Measurements from ENCODE around the gene IGSF21.

The IGSF21 gene

GRCh38 chr1:18190598-18190997 is 83.0 kb downstream of the IGSF21 start:
- no peak for DNase-seq
- intact Hi-C loops (cut with DNase I) = no loop called here

- DNase-seq = no peak
- intact Hi-C loops (cut with DNase I) = no loop called here
Observed at GRCh38 chr1:18191037-18191436, 83.4 kb downstream of the IGSF21 start.

- intact Hi-C loops (cut with DNase I) = no loop called here
- no peak for DNase-seq
Observed at GRCh38 chr1:18191481-18192155, 84.0 kb downstream of the IGSF21 start.

DNA sequence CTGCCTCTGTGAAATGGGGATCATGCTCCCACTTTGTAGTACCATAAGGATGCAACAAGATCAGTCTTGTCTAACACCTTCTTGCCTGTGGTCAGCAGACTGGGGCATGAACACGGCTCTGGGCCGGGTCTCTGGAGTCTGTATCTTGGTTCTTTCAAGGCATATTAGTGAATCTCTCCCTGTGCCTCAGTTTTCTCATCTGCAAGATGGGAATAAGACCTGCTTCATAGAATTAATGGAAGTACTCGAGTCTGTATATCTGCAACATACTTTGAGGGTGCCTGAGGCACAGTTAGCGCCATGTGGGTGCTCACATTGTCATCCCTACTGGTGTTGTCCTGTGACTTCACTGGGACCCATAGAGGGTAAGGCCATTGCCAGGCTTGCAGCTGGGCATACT is 84.6 kb downstream of the IGSF21 start:
- intact Hi-C loops (cut with DNase I) = no loop called here

GRCh38 chr1:18192974-18193373 is 85.4 kb downstream of the IGSF21 start:
- intact Hi-C loops (cut with DNase I) = no loop called here
- DNase-seq = peak in 4 of 42 donors; percentile 10 to 30 (median 27)

More for the DNA sequence above, 84.6 kb downstream of the IGSF21 start:
- no peak for DNase-seq

DNA sequence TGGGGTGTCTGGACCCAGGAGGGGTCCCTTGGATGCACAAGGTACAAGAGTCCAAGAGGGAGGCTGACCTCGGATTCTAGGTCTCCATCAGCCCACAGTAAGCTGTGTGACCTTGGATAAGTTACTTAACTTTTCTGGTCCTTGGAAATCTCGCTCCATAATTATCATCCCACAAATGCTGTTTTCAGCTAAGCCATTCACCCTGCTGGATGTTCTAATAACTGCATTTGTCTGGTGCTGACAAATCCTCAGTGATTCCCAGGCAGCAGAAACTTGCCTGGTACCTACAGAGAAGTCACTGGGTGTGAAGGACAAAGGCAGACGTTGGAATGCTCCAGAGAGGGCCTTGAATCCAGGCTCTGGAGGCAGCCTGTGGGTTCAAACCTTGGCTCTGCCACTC is 89.7 kb downstream of the IGSF21 start:
- no peak for DNase-seq
- intact Hi-C loops (cut with DNase I) = no loop called here

DNA sequence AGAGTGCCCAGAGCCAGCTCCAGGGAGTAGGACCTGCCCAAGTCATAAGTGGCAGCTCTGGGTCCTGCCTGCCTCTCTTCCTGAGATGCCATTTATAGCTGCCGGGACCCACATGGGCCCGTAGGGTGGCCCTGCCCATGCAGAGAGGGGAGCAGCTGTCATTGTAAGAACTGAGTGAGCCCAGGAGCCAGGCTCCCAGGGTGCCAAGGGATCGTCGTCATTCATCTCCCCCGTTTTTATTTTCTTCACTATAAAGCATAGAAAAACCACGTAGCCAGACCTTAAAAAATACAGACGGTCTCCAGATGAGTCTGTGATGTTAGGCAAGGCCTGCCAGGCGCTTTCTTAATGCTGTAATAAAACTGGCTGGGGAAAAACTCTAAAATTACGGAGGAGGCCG is 90.7 kb downstream of the IGSF21 start:
- no peak for DNase-seq
- intact Hi-C loops (cut with DNase I) = no loop called here

GRCh38 chr1:18199462-18199861 is 91.9 kb downstream of the IGSF21 start:
- DNase-seq = no peak

GRCh38 chr1:18200136-18200717 is 92.6 kb downstream of the IGSF21 start:
- no peak for DNase-seq

More at GRCh38 chr1:18199462-18199861, 91.9 kb downstream of the IGSF21 start:
- intact Hi-C loops (cut with DNase I) = no loop called here

GRCh38 chr1:18200918-18201317 is 93.3 kb downstream of the IGSF21 start:
- intact Hi-C loops (cut with DNase I) = no loop called here
- peak in 14 of 42 donors; percentile 9 to 46 (median 21) for DNase-seq

More at GRCh38 chr1:18200136-18200717, 92.6 kb downstream of the IGSF21 start:
- intact Hi-C loops (cut with DNase I) = no loop called here

DNA sequence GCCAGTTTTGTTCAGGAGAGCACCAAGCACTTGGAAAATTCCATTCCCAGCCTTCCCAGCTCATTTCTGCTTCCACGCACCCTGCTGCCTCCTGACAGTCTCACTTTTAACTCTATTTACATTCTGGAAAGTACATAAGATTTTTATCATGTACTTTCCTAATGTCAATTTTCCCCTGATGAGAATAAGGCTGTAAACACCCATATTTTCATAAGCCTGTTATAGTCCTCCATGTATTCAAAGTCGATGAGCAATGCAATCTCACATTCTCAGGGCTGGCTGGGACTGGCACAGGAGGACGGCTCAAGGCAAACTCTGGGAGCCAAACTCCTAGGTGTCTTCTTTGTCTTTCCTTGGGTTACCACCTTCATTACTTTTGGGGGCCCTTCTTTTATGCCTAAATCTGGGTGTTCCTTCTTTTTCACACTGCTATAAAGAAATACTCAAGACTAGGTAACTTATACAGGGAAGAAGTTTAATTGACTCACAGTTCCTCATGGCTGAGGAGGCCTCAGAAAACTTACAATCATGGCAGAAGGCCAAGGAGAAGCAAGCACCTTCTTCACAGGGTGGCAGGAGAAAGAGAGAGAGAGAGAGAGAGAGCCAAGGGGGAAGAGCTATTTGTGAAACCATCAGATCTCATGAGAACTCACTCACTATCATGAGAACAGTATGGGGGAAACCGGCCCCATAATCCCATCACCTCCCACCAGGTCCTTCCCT is 94.6 kb downstream of the IGSF21 start:
- DNase-seq = no peak
- intact Hi-C loops (cut with DNase I) = no loop called here

GRCh38 chr1:18203645-18204044 is 96.0 kb downstream of the IGSF21 start:
- intact Hi-C loops (cut with DNase I) = no loop called here
- no peak for DNase-seq

DNA sequence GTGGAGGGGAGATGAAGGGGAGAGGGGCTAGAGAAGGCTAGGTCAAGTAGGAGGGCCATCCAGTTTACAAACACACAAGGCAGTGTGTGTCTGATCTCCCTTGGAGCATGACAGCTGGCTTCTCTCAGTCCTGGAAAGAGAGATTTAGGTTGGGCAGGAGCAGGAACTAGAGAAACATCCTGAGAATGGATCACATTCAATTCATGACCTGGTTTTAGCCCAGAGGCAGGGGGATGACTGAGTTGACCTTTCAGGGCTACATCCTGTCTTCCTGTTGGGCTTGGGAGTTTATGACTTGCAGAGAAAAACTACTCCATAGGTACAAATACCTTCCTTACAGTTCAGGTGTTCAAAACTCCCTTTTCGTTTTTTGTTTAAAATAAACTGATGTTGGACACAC is 97.0 kb downstream of the IGSF21 start:
- intact Hi-C loops (cut with DNase I) = no loop called here

DNA sequence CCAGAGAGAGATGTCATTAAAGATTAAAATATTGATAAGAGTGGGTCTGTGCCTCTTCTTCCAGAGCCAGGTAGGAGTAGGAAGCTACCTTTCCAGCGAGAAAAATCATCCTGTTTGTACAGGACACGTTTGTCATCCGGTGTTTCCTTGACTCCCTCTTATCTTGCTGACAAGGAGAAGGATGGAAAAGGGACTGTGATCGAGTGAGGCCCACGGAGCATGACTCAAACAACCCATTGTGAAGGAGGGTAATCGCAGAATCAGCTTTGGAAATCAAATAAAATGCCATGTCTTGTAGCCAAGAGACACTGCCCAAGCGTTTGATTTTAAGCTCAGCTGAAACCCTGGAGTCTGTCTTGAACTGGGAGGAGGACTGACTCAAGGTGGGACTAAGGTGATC is 97.7 kb downstream of the IGSF21 start:
- intact Hi-C loops (cut with DNase I) = no loop called here
- DNase-seq = no peak

More for the DNA sequence above, 97.0 kb downstream of the IGSF21 start:
- no peak for DNase-seq

GRCh38 chr1:18211764-18212163 is 104.2 kb downstream of the IGSF21 start:
- intact Hi-C loops (cut with DNase I) = no loop called here
- peak in 25 of 42 donors; percentile 8 to 66 (median 32) for DNase-seq

DNA sequence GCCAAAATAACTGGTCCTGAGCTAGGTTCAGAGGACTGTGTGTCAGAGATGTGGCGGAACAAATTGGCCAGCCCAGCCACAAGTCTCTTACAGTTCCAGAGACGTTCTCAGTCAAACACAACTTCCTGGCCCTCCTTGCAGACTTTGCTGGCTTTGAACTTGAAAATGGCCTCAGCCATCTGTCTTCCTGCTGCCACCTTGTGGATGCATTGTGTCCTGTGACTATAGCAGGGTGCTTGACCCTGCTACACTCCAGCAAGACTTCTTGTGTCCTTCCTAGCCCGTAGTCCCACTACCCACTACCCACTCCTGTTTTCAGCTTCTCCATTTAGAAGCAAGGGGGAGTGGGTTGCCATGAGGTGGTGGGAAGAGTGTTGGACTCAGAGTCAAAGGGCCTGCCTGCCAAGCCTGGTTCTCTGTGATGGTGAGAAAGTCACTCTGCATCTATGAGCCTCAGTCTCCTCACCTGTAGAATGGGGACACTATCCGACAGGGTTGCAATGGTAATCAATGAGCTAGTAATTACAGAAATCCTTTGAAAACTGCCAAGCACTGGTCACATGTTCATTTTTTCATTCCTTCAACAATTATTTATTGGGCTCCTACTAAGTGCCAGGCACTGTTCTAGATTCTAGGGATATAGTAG is 109.9 kb downstream of the IGSF21 start:
- intact Hi-C loops (cut with DNase I) = no loop called here
- DNase-seq = peak in 17 of 42 donors; percentile 7 to 52 (median 22)

GRCh38 chr1:18229625-18230024 is 122.0 kb downstream of the IGSF21 start:
- intact Hi-C loops (cut with DNase I) = no loop called here
- DNase-seq = no peak

DNA sequence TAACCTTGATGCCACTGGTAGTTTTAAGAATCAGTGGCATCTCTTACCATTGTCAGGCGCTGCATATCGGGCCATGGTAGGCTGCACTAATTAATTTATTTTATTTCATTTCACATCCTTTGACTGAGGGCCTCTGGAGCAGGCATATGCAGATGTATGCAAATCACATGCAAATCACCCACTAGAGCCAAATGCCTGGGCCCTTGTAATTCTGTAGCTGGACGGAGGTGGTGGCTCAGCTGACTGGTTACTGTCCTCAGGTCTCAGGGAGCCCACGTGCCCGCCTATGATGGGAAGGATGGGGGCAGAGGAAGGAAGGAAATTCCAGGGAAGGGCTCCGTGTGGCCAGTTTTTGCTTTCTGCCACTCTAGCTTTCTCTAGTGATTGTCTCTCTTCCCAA is 122.7 kb downstream of the IGSF21 start:
- intact Hi-C loops (cut with DNase I) = no loop called here

GRCh38 chr1:18230840-18231239 is 123.2 kb downstream of the IGSF21 start:
- peak in 41 of 42 donors; percentile 13 to 83 (median 60) for DNase-seq
- intact Hi-C loops (cut with DNase I) = no loop called here

More for the DNA sequence above, 122.7 kb downstream of the IGSF21 start:
- peak in 12 of 42 donors; percentile 7 to 46 (median 22) for DNase-seq

GRCh38 chr1:18232052-18232451 is 124.5 kb downstream of the IGSF21 start:
- intact Hi-C loops (cut with DNase I) = no loop called here
- no peak for DNase-seq

Data from head of caudate nucleus (tissue), 42 donors.